HUES48 (cell line): ENCODE measurements around the gene OR4X1.
"Not testable (repeated sequence)": the region's sequence is repeated elsewhere in the genome, so short reads cannot be mapped to it uniquely, and the experiment has no call there.

Experiments used
- H3K27ac ChIP-seq: one replicate; pipeline ENCODE4 v1.7.0; 2013; ENCODE audit warnings: low read depth, low read length, inconsistent platforms
- H3K27me3 ChIP-seq: 2 replicates; pipeline ENCODE4 v1.6.1; 2013; ENCODE audit warnings: mild to moderate bottlenecking, low read length; ENCODE audit not compliant: control insufficient read depth, insufficient read depth
- H3K36me3 ChIP-seq: 2 replicates; pipeline ENCODE4 v1.6.1; 2013; ENCODE audit warnings: low read length; ENCODE audit not compliant: control insufficient read depth, insufficient read depth
- H3K4me1 ChIP-seq: 2 replicates; pipeline ENCODE4 v1.6.1; 2013; ENCODE audit warnings: mild to moderate bottlenecking, low read length; ENCODE audit not compliant: control insufficient read depth, insufficient read depth
- H3K4me3 ChIP-seq: 2 replicates; pipeline ENCODE4 v1.5.1; 2013; ENCODE audit warnings: mild to moderate bottlenecking, low read depth, low read length
- H3K9ac ChIP-seq: 2 replicates; pipeline ENCODE4 v1.6.1; 2013; ENCODE audit warnings: mild to moderate bottlenecking, low read depth, low read length, moderate library complexity
- H3K9me3 ChIP-seq: 2 replicates; pipeline ENCODE4 v1.6.1; 2013; ENCODE audit warnings: low read length; ENCODE audit not compliant: control insufficient read depth, insufficient read depth

Gene OR4X1

DNA sequence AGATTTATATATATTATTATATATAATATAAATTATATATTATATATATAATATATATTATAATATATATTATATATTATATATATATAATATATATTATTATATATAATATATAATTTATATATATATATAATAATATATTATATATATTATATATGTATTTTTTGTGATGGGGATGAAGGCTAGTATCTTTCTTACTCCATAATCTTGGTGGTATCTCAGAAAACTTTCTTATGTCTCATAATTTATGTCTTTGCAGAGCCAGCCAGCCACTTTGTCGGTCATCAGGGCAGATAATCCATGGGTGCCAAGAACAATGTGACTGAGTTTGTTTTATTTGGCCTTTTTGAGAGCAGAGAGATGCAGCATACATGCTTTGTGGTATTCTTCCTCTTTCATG lies 42.3 kb downstream of the OR4X1 start, which contains the start of gene OR4S1:
Gene OR4S1 (plus strand): TSS at position 301 of the 400 bp plus-strand sequence. CDS start 0 bp downstream, at position 301.
- Histone ChIP-seq H3K9ac (no peak within 1 kb of the TSS), H3K27ac (no peak within 1 kb of the TSS), H3K27me3 (no peaks in the 10 kb centered on the region), H3K4me3 (no peak within 1 kb of the TSS), H3K36me3 (no peaks in the 10 kb centered on the region), H3K4me1 (no peaks in the 10 kb centered on the region), H3K9me3 (peaks cover 77% of the 10 kb centered on the region)

DNA sequence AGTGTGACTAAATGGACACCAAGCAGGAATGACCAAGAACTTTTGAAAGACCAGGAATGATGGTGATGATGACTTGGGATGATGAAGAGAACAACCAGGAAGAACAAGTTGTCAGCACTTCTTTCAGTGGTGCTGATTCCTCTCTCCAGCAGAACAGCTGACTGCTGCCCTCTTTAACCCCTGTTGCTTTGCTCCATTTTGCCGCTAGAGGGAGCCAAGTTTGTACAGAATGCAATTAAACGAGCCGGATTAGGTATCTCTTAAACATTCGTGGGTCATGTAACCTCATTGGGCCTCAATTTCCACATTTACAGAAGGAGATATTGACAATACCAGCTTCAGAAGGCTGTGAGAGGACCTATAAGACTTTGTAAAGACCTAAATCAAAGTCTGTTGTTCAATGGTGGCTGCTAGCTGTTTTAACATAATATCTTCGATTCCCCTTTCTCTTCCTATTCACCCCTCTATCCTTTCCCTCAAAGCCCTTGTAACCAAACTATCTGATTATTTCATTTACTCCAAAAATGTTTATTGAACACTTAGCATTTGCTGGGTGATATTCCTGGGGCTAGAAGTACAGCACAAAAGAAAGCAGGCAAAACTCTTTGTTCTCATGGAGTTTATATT lies 44.2 kb downstream of the OR4X1 start:
- Histone ChIP-seq H3K9ac (no peak overlapping the region), H3K4me3 (no peak overlapping the region), H3K36me3 (no peaks in the 10 kb centered on the region), H3K27me3 (no peaks in the 10 kb centered on the region), H3K9me3 (peaks cover 90% of the 10 kb centered on the region), H3K4me1 (no peaks in the 10 kb centered on the region), H3K27ac (no peak overlapping the region)

DNA sequence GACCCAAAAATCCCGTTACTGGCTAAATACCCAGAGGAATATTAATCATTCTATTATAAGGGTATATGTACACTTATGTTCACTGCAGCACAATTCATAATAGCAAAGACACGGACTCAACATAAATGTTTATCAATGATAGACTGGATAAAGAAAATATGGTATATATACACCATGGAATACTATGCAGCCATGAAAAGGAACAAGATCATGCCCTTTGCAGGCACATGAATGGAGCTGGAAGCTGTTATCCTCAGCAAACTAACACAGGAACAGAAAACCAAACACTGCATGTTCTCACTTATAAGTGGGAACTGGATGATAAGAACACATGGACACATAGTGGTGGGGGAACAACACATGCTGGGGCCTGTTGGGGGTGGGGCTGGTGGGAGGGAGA lies 49.9 kb downstream of the OR4X1 start:
- H3K36me3 ChIP-seq, H3K27me3 ChIP-seq, H3K4me1 ChIP-seq, H3K4me3 ChIP-seq, H3K9ac ChIP-seq, H3K27ac ChIP-seq: not testable (repeated sequence)
- H3K9me3 ChIP-seq: peaks cover 91% of the 10 kb centered on the region
